ENCODE data around the gene ADAP1.
"Not testable (repeated sequence)": the region's sequence is repeated elsewhere in the genome, so short reads cannot be mapped to it uniquely, and the experiment has no call there.

Gene ADAP1

DNA sequence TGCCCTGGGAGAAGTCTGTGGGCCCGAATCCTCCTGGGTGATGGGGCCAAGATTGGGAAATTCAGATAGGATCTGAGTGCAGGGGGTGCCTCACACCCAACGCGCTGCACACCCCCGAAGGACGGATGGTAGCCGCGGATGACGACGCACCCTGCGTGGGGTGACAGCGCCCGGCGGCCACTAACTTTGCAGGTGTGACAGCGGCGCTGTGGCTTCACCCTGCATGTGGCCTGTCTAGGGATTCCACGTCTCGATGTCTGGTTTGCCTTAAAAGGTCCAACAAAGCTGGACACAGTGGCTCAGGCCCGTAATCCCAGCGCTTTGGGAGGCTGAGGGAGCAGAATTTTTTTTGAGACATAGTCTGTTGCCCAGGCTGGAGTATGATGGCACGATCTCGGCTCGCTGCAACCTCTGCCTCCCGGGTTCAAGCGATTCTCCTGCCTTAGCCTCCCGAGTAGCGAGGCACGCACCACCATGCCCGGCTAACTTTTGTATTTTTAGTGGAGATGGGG is 18.6 kb downstream of the ADAP1 start:
- no peak for DNase-seq

DNA sequence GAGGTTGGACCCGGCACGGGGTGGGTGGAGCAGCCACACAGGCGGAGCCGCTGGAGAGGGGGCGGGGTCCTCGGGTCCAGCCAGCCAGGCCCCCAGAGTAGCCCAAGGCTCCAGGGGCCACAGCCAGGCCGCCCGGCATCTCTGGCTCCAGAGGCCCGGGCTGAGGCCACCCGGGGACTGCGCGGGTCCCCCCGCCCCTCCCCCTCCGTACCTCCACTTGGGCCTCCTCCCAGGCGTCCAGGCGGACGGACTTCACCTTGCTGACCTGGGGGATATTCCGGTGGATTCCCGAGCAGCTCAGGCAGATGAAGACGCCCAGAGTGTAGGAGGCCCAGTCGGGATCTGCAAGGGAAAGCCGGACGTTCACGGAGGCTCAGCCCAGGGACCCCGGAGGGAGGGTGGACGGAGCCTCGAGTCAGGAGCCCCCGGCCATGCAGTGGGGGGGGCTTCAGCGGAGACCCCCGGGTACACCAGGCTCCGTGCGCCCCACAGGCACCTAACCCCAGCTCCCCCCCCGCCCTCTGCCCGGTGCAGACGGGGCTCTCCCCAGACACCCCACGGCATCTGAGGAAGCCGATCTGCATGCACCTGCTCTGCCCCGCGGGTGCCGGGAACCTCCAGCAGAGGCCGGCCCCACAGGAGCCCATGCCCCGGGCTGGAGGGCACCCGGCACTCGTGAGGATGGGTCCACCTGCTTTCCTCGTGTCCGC is 19.2 kb downstream of the ADAP1 start:
- no peak for DNase-seq

DNA sequence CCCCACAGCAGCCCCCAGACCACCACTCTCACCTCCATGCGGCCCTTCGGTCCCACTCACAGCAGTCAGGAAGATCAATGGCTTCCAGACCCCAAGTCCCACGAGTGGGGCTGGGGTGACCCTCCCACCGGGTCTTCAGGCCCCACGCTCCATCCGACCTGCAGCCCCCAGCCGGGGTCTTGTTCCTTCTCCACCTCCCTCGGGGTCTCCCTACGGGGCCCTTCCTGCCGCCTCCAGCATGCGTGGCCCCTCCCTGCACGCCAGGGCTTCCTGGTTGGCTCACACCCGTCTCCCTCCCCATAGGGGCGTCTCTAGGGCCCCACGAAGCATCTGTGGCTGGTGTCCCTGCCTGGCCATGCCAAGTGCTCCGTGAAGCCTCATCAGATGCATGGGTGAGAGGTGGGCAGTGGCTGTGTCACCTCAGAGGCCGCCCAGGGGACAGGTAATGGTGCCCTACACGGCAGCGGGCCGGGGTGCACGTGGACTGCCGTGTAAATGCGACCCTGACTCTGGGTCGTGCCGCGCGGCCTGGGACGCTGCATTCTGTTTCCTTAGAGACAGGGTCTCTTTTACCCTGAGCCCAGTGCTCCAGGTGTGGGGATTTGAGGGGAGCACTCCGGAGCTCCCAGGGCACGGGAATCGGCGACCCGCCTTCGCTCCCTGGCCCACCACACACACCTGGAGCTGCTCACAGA is 19.9 kb downstream of the ADAP1 start:
- DNase-seq: no peak

DNA sequence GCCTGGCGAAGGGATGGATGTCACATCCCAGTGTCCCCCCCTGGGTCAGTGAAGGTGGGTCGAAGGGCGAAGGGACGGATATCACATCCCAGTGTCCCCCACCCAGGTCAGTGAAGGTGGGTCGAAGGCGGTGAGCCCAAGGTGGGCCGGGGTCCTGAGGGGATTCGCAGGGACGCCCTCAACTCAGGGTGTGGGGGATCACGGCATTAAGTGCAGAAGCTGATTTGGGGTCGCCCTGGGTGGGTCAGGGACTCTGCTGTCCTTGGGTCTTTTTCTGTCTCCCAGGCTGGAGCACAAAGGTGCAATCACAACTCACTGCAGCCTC is 21.9 kb downstream of the ADAP1 start:
- no peak for DNase-seq

DNA sequence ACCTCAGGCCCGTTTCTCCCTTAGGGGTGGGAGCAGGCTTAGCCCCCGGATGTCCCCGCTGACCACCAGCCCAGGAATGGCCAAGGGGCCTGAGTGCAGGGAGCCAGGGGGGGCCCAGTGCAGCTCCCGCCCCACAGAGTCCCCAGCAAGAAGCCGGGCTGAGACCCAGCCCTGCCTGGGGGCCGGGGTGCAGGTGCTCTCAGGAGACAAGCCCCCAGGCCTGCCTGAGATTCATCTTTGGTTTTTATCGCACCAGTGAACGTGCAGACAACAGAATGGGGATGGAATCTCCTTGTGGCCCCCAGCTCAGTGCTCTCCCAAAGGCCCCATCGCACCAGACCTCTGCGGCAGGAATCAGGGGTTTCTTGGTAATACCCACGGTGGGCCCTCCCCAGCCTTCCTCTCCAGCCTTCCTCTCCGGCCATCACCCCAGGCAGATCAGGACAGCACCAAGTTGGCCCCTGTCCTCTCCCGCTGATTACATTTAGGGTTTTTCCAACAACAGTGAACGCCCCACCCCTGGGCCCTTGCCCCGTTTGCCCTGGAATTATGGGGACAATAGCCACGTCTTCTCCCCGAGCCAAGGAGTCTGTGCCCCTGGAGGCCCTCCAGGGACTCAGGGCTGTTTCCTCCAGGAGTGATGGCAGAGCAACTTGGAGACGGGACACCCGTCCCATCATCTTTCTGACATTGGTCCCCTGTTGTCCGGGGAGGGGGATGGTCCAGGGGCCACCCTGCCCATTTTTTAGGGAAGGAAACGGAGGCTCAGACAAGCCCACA is 22.4 kb downstream of the ADAP1 start:
- DNase-seq: no peak

DNA sequence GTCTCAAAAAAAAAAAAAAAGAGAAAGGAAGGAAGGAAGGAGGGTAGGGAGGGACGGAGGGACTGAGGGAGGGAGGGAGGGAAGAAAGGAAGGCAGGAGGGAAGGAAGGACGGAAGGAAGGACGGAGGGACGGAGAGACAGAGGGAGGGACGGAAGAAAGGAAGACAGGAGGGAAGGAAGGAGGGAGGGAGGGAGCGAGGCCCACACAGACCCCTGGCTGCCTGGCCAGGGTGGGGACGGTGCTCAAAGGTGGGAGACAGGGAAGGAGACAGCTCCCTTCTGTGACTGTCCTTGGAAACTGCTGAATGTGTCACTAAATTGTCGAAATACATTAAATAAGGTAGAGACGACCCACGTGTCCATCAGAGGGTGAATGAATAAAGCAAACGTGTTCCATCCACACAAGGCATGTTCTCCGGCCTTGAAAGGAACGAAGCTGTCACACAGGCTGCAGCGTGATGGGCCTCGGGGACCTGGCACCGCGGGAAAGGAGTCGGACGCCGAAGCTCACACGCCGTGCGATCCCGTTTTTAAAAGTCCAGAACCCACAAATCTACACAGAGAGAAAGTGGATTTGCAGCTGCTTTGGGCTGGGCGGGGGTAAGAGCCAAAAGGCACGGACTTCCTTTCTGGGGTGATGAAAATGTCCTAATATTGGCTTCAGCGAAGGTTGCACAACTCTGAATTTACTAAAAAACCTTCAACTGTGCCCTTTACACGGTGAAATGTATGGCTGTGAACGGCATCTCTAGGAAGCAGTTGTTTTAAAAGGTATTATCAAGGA is 23.3 kb downstream of the ADAP1 start:
- DNase-seq: no peak

DNA sequence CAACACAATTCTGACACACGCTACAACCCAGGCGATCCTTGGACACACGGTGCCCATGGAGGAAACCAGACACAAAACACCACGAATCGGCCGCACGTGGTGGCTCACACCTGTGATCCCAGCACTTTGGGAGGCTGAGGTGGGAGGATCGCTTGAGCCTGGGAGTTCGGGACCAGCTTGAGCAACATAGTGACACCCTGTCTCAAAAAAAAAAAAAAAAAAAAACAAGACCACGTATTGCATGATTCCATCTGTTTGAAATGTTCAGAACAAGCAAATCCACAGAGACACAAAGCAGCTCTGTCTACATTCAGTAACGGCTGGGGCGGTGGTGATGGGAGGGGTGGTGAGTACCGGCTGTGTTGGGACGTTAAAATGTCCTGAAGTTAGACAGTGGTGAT is 25.2 kb downstream of the ADAP1 start:
- DNase-seq: no peak

DNA sequence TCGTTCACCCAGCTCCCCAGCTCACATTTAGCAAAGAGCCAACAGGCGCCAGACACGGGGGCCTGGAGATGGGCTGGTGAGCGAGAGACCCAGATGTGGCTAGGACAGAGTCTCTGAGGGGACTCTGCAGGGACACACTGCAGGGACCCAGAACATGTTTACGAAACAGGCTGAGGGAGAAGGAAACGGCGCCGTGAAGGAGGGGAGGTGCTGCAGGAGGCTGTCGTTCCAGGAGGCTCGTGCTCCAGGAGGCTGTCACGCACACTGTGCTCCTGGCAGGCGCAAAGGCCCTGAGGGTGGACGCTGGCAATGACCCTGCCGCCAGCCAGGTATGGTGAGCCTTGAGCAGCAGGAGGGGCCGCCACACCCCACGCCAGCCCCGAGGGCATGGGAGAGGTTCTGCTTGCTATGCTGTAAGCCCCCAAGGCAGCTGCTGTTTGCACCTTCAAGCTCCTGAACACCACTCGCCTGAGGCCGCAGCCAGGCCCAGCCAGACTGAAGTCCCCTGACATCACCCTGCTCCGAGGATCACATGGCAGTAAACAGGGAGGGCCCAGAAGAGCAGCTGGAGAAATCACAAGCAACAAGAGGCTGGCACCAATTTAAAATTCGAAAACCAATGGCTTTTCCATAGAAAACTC is 27.3 kb downstream of the ADAP1 start:
- no peak for DNase-seq

DNA sequence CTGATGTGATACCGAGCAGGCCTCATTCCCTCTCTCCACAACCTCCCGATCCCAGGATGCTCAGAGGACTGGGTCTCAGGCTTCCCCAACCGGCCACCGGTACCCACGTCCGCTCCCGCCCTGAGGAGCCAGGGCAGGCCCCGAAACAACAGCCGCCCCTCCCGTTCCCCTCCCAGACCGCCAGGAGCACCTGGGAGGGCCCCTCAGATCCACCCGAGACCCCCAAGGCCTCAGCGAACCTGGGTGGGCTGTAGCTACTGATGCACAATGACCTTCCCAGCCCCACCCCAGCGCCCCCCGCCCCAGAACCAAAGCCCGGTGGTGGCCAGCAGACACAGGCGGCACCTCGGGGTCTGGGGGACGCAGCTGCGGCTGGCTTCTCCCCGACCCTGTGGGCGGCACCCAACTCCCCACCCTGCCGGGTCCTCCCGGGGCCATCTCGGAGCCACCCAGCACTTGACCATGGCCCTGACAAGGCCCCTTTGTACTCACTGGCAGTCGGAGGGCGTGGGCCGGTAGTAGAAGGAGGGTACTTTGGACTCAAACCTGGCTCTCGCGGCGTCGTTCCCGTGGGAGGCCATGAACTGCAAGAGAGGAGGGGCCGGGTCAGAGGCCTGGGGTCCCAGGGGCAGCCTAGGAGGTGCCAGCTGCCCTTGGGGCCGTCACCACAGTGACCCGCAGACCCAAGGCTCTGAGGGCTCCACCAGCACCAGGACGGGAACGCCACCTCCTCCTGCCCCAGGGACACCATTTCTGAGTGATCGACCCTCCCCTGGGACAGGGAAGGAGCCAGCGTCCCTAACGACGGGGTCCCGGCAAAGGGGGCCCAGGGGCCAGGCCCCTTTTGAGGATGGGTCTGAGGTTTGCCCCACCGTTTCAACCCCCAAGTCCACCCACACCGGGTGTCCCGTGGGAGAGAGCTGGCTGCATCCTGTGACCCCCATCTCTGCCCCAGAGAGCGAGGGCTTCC is 28.1 kb downstream of the ADAP1 start:
- no peak for DNase-seq

DNA sequence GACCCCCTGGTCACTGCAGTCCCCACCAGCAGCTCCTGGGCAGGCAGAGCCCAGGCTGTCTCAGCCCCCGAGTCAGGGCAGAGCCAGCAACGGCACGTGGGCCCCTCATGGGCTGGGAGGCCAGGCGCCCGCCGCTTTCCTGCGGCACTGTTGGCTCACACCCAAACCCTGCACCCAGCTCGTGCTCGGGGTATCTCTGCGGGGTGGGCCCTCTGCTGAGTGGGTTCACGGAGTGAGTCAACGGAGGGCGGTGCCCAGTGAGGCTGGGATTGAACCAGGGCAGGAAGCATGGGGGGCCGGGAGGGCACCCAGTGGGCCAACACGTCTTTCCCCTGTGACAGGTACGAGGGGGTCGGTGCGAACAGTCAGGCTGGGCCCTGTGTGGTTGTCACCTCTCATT is 28.9 kb downstream of the ADAP1 start:
- DNase-seq: no peak

DNA sequence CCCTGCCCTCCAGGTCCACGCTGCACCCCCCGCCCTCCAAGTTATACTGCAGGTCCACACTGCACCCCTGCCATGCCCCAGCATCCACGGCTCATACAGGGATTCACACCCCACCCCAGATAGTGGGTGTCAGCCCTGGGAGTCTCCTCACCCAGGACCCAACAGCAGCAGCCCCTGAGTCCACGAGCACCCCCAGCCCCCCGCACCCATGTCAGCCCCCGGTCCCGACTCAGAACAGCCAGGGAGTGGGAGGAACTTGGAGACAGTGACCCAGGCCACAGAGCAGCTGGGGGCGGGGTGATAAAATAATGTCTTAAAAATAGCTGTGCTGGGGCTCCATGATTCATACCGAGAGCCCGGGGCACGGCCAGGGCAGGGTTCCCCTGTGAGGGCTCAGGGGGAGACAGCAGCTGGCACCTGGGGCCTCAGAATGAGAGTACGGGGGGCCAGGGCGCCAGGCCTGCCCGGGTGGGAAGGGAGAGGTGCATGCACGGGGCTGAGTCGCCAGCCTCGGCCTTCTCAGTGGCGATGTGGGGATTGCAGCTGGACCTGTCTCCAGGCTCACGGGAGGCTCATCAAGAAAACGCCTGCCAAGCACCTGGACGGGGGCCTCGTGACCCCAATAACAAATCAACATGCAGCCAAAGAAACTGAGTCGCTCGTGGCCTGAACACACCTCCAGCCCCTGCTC is 29.8 kb downstream of the ADAP1 start:
- peak; percentile 80 for DNase-seq

DNA sequence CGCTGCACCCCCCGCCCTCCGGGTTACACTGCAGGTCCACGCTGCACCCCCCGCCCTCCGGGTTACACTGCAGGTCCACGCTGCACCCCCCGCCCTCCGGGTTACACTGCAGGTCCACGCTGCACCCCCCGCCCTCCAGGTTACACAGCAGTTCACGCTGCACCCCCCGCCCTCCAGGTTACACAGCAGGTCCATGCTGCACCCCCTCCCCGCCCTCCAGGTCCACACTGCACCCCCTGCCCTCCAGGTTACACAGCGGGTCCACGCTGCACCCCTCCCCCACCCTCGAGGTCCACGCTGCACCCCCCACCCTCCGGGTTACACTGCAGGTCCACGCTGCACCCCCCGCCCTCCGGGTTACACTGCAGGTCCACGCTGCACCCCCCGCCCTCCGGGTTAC is 30.4 kb downstream of the ADAP1 start:
- DNase-seq: not testable (repeated sequence)

DNA sequence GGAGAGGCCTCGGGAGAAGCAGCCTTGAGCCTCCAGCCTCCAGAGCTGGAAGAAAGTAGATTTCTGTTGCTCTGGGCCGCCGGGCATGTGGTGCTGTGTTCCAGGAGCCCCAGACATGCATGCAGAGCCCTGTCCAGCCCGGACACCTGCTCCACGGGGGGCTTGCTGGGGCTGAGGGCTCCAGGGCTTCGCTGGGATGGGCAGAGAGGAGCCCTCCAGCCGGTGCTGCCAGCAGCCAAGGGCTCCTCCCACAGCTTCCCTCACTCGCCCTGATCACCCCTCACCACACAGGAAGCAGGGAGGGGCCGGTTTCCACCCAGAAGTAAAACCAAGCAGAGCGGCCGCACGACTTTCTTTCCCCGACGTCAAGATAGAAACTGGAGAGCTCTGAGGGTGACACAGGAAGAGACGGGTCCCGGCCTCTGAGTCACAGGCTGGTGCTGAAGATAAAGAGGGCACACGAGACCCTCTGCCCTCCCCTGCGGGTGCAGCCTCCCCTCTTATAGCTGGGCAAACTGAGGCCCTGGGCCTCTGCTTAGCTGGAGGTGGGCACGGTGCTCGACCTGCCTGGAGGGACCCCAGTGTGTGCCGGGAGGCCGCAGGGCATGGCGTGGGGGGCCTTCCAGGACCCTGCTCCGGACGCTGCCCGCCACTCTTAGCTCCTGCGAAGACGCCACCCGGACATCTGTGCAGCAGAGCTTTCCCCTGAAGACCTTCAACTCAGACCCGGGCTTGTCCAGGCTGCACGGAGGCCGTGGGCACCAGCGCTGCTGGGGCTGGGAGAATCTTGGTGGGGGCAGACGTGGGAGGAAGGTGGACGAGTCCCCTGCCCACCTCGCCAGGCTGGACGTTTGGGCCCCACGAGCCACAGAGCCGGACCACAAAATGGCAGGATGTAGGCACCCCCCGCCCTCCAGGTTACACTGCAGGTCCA is 31.1 kb downstream of the ADAP1 start:
- DNase-seq: peak; percentile 96

DNA sequence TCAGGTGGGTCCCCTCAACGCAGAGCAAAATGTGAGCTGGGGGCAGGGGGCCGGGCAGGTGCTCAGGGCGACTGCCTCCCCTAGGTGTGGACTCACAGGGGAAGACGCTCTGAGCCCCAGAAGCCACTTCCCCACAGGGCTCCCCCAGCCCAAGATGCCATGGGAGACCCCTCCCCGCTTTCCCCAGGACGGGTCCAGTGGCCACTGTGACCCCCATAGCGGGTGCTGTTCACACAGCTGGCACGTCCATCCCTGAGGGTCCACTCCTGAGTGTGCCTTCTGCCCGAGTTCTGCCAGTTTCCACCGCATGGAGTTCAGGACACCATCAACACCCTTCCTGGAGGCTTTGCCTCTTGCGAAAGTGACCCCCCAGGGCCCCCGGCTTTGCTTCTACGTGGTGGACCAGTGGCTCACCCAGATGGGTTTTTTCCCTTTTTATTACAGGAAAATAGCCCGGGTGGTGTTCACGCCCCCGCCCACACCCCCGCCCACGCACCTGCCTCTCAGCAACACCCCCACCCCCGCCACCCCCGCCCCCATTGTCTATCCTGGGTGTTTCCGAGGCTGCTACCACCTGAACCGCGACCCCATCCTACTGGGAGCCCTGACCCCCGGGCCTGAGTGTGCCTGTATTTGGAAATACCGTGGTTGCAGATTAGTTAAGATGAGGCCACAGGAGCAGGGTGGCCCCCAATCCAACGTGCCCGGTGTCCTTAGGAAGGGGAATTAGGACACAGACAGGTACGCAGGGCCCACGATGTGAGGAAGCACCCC is 32.0 kb downstream of the ADAP1 start:
- DNase-seq: peak; percentile 54

DNA sequence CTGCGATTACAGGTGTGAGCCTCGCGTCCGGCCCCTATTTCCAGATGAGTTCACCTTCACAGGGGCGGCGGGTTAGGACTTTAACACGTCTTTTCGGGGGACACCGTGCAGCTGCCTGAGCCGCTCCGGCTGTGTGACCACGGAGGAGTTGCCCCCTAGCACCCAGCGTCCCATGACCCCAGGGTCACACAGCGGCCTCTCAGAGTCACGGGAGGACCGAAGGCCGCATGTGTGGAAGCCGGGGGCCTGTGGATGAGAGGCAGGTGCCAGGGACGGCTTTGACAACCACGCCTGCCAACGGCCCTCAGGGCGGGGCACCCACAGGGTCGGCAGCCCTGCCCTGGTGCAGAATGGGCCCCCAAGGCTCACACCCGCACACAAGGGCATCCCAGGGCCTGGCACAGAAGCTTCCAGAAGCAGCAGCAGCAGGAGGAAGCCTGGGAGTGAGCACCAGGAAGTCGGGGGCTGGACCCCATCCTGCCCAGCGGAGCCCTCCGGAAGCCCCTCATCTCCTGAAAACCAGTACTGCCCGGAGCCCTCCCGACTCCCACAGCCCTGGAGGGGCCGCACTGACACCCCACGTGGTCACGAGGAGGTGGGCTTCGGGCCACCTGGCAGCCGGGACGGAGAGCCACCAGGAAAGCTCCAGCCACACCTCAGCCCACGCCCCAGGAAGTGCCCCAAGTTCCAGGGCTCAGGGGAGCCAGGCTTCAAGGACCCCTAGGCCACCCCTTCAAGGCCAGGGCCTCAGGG is 32.7 kb downstream of the ADAP1 start:
- peak; percentile 20 for DNase-seq

DNA sequence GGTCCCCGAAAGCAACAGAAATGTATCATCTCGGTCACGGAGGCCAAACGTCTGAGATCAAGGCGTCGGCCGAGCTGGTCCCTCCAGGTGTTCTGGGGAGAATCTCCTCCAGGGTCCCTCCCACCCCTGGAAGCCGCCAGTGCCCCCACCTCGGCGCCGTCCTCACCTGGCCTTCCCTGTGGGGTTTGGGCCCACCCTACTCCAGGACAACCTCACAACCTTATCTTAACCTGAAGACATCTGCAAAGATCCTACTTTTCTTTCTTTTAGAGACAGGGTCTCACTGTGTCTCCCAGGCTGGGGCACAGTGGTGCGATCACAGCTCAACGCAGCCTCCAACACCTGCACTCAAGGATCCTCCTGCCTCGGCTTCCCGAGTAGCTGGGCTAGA is 33.4 kb downstream of the ADAP1 start:
- DNase-seq: no peak

DNA sequence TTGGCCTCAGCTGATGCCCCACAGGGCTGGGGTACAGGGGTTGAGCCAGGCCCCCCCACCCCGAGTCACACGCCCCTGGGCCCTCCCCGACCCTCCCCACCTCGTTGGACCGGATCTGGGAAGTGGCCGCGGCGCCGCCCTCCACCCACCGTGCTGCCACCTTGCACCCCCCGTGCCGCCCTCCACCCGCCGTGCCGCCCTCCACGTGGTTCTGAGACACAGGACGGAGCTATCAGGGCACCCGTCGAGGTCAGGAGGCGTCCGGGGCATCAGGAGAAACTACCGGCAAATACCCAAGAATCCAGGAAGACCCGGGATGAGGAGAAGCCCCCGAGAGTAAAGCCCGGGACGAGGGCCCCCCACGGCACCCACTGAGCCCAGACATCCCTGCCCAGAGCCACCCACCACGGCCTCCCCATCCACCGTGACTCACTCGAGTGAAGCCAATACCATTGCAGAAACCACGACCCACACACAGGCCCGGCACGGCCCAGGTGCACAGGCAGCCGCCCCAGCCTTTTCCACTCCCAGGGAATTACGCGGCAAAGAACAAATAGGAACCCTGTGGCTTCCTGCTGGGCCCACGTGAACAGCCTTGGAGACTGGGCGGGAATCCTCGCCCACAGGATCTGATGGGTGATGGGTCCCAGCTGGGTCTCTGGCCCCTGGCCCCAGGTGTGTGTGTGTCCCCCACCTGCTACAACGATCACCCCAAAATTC is 34.0 kb downstream of the ADAP1 start:
- DNase-seq: peak; percentile 56
